ENCODE results near the gene SUPT5H. TPM values are rescaled to one million over a fixed set of nuclear protein-coding genes. Genes with fewer than 3 reads are reported as not detected.

SUPT5H gene
- total and polyA plus RNA-seq, 12 donors, result 56.2 to 149 (median 84.3) TPM

DNA sequence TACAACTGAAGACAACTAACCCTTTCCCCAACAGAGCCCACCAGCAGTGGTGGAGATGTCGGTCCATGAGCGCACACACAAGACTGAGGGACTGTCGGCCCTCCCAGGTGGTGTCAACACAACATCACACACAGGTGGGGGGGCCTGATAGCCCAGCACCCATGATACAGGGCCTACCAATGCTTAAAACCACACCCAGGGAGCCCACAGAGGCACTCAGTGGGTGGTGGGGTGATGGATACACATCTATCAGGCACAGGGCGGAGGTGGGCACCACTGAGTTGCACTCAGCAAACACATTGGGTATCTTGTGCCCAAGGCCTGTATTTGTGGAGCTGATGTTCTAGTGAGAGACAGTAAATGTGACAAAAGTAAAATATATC is 45.7 kb upstream of the SUPT5H start:
- H3K4me1 ChIP-seq, result peaks cover 12 to 75% (median 40%) of the 10 kb centered on the region in 9 donors
- peak overlapping the region in 5 of 10 donors; percentile 9 to 97 (median 84) for H3K27ac ChIP-seq
- TF ChIP-seq, protein P1, sequence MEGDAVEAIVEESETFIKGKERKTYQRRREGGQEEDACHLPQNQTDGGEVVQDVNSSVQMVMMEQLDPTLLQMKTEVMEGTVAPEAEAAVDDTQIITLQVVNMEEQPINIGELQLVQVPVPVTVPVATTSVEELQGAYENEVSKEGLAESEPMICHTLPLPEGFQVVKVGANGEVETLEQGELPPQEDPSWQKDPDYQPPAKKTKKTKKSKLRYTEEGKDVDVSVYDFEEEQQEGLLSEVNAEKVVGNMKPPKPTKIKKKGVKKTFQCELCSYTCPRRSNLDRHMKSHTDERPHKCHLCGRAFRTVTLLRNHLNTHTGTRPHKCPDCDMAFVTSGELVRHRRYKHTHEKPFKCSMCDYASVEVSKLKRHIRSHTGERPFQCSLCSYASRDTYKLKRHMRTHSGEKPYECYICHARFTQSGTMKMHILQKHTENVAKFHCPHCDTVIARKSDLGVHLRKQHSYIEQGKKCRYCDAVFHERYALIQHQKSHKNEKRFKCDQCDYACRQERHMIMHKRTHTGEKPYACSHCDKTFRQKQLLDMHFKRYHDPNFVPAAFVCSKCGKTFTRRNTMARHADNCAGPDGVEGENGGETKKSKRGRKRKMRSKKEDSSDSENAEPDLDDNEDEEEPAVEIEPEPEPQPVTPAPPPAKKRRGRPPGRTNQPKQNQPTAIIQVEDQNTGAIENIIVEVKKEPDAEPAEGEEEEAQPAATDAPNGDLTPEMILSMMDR (IDR thresholded peaks at IDR 0.05), result no peak
- intact Hi-C loops (cut with DNase I), result loop anchor here in 4 of 10 donors (5.0 kb wide), 2 partner anchors 133 to 138 kb away; partner anchors contain the start of gene EID2B (in 3 of the 4)
- ATAC-seq (no peak), DNase-seq (no peak)
- no peak overlapping the region for H3K4me3 ChIP-seq
- peaks cover 0 to 37% (median 8%) of the 10 kb centered on the region in 9 donors for H3K36me3 ChIP-seq
- H3K27me3 ChIP-seq, result no peaks in the 10 kb centered on the region
- WGBS, 2 donors, result 97% methylated on average over 4 of the region's 4 CpGs
- no peaks in the 10 kb centered on the region for H3K9me3 ChIP-seq

DNA sequence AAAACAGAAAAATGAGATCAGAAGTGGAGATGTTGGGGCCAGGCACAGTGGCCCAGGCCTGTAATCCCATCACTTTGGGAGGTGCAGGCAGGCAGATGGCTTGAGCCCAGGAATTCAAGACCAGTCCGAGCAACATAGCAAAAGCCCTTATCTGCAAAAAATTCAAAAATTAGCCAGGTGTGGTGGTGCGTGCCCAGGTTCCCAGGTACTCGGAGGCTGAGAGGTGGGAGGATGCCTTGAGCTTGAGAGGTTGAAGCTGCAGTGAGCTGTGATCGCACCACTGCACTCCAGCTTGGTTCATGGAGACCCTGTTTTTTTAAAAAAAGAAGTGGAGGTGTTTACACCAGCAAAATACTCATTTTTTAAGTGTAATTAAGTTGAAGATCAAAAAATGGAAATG is 45.3 kb upstream of the SUPT5H start:
- intact Hi-C loops (cut with DNase I), result no loop called here
- Histone ChIP-seq H3K4me3 (no peak overlapping the region), H3K4me1 (peaks cover 12 to 79% (median 40%) of the 10 kb centered on the region in 9 donors)

DNA sequence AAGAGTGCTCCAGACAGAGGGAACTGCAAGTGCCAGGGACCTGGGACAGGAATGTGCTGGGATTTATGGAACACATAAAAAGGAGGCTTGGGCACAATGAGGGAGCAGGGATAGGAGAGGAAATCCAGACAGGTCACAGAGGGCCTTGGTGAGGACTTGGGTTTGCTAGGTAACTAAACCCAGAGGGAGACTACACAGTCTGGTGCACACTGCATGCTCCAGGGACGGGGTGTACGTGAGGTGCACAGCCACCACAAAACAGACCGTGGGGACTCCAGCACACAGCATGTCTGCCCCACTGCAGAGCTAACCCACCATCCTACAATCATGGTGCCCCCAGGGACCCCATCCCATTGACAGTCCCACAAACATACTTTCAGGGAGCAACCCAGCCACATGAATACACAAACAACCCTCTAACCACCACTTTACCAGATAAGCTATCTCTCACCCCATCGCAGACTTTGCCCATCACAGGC is 44.3 kb upstream of the SUPT5H start:
- Histone ChIP-seq H3K27me3 (no peaks in the 10 kb centered on the region), H3K4me3 (no peak overlapping the region), H3K9me3 (no peaks in the 10 kb centered on the region), H3K4me1 (peaks cover 16 to 90% (median 46%) of the 10 kb centered on the region in 9 donors), H3K36me3 (peaks cover 0 to 23% (median 0%) of the 10 kb centered on the region in 9 donors), H3K27ac (peak overlapping the region; percentile 95 to 100 (median 99))
- intact Hi-C loops (cut with DNase I), result no loop called here
- TF ChIP-seq, protein P1 (IDR thresholded peaks at IDR 0.05), result no peak
- DNase-seq (no peak), ATAC-seq (no peak)
- 63 to 65% methylated on average over 4 of the region's 4 CpGs for WGBS, 2 donors

More for the DNA sequence above, 45.3 kb upstream of the SUPT5H start:
- DNase-seq (no peak), ATAC-seq (no peak)
- Histone ChIP-seq H3K9me3 (no peaks in the 10 kb centered on the region), H3K36me3 (peaks cover 0 to 33% (median 4%) of the 10 kb centered on the region in 9 donors), H3K27ac (peak overlapping the region in 5 of 10 donors; percentile 9 to 97 (median 84)), H3K27me3 (no peaks in the 10 kb centered on the region)
- WGBS, 2 donors, result 85 to 90% methylated on average over 4 of the region's 4 CpGs
- TF ChIP-seq, protein P1 (IDR thresholded peaks at IDR 0.05), result no peak

GRCh38 chr19:39401549-39402345 is 43.6 kb upstream of the SUPT5H start:
- Histone ChIP-seq H3K27ac (peak overlapping the region; percentile 95 to 100 (median 99)), H3K36me3 (peaks cover 0 to 17% (median 0%) of the 10 kb centered on the region in 9 donors), H3K27me3 (no peaks in the 10 kb centered on the region), H3K4me3 (peak overlapping the region in 6 of 10 donors; percentile 46 to 71 (median 60)), H3K9me3 (no peaks in the 10 kb centered on the region), H3K4me1 (peaks cover 16 to 92% (median 48%) of the 10 kb centered on the region in 9 donors)
- 53 to 61% methylated on average over 25 of the region's 25 CpGs for WGBS, 2 donors
- intact Hi-C loops (cut with DNase I), result no loop called here
- ATAC-seq (no peak), DNase-seq (peak; percentile 31 to 50)
- TF ChIP-seq, protein P1 (IDR thresholded peaks at IDR 0.05), result no peak

Data from heart right ventricle (tissue), 16 donors.